HL-60 (cell line): ENCODE measurements around the gene TMCO1.

Experiments used
- DNase-seq, 2 experiments: peaks; one replicate each; pipeline ENCODE4 v3.0.0-alpha.2; 2010 to 2020; ENCODE audit warnings: low read depth in 1 of 2, low spot score in 1 of 2
- H3K27ac ChIP-seq: fragments of 250-450 bp; sonication (Bioruptor Pico); replicated peaks from 2 replicates; pipeline ENCODE4 v1.5.1; 2020; ENCODE audit warnings: mild to moderate bottlenecking, moderate library complexity
- H3K27me3 ChIP-seq: fragments of 250-450 bp; sonication (Bioruptor Pico); 2 replicates; pipeline ENCODE4 v1.5.1; 2021; ENCODE audit warnings: mild to moderate bottlenecking, moderate library complexity; ENCODE audit not compliant: insufficient read depth, poor library complexity, severe bottlenecking
- H3K4me3 ChIP-seq: replicated peaks from 2 replicates; pipeline ENCODE4 v1.5.1; 2011; ENCODE audit warnings: mild to moderate bottlenecking, control low read depth, low read length; ENCODE audit not compliant: insufficient read depth
- CTCF ChIP-seq: IDR thresholded peaks from one replicate; pipeline ENCODE4 v1.5.1; 2011; ENCODE audit warnings: low read length, control low read depth, inconsistent platforms; ENCODE audit not compliant: insufficient read depth
- GABPA ChIP-seq: IDR thresholded peaks from 2 replicates; pipeline ENCODE4 v1.6.1; 2012; ENCODE audit warnings: low read depth
- POLR2AphosphoS5 ChIP-seq: IDR thresholded peaks from 2 replicates; pipeline ENCODE4 v1.6.1; 2012; ENCODE audit warnings: low read depth
- REST ChIP-seq: IDR thresholded peaks from 2 replicates; pipeline ENCODE4 v1.6.1; 2012; ENCODE audit warnings: low read depth; ENCODE audit not compliant: insufficient replicate concordance
- SPI1 ChIP-seq: IDR thresholded peaks from 2 replicates; pipeline ENCODE4 v1.6.1; 2012; ENCODE audit warnings: low read depth, mild to moderate bottlenecking, borderline replicate concordance

TMCO1 gene

GRCh38 chr1:165697881-165698760 is 70.5 kb downstream of the TMCO1 start, which contains the start of gene ALDH9A1:
Gene ALDH9A1, minus strand, starts transcription at chr1:165698562. Its CDS starts 4 bp downstream, at chr1:165698558.
- DNase-seq, result peak; percentile 81 to 91
- peak within 1 kb of the TSS; percentile 69 for H3K4me3 ChIP-seq
- TF ChIP-seq REST, result peak; percentile 48
- peak; percentile 84 for TF ChIP-seq POLR2AphosphoS5
- no peak for TF ChIP-seq SPI1
- no peak for TF ChIP-seq CTCF
- TF ChIP-seq GABPA, result peak; percentile 45; the same call in 1 of the 2 replicates
- H3K27me3 ChIP-seq, result no peaks in the 10 kb centered on the region
- peak within 1 kb of the TSS; percentile 87 for H3K27ac ChIP-seq

GRCh38 chr1:165697491-165697880 is 71.2 kb downstream of the TMCO1 start:
- TF ChIP-seq GABPA (no peak), REST (no peak), POLR2AphosphoS5 (no peak), CTCF (no peak), SPI1 (no peak)
- Histone ChIP-seq H3K27ac (peak overlapping the region; percentile 87), H3K27me3 (no peaks in the 10 kb centered on the region), H3K4me3 (peak overlapping the region; percentile 69)
- DNase-seq, result no peak

- TF ChIP-seq REST, result no peak
- TF ChIP-seq POLR2AphosphoS5, result no peak
- no peak for TF ChIP-seq SPI1
- no peak for TF ChIP-seq CTCF
- no peak for DNase-seq
- H3K4me3 ChIP-seq, result peak overlapping the region; percentile 69
- no peaks in the 10 kb centered on the region for H3K27me3 ChIP-seq
- H3K27ac ChIP-seq, result peak overlapping the region; percentile 9
These were observed 72.0 kb downstream of the TMCO1 start for GRCh38 chr1:165696625-165697100.
